ENCODE measurements around the gene ZNF829. TPM values are rescaled to one million over a fixed set of nuclear protein-coding genes. Genes with fewer than 3 reads are reported as not detected.

Gene ZNF829
- total RNA-seq, 1 donor from 2014 or later = 4.4 TPM

Other genes with a start within 250 kb of the ZNF829 start
- 6.7 TPM in 2 replicates for gene ZNF461, start 249.5 kb downstream of the ZNF829 start, total RNA-seq
- 8.9 and 9.2 TPM in 2 replicates for gene ZNF567, start 228.7 kb downstream of the ZNF829 start, total RNA-seq
- gene ZNF850, start 143.5 kb downstream of the ZNF829 start, total RNA-seq = 5.6 and 5.9 TPM in 2 replicates
- 5.3 and 6.3 TPM in 2 replicates for gene ZNF790, start 77.9 kb downstream of the ZNF829 start, total RNA-seq
- 3.4 and 3.6 TPM in 2 replicates for gene ZNF345, start 65.4 kb downstream of the ZNF829 start, total RNA-seq
- gene ZNF568, start within 50 bp of the ZNF829 start, total RNA-seq = 5.7 and 6.8 TPM in 2 replicates
- gene ZNF420, start 162.1 kb upstream of the ZNF829 start, total RNA-seq = 8.3 and 8.4 TPM in 2 replicates

Measured in T-helper 2 cell treated with Interferon-gamma antibody and Interleukin-4, amounts not matched to agents 100 ng/mL and 5 ng/mL, for 36 hours (primary cell).